DOHH2 (cell line): ENCODE results near the gene MUC13.

ENCODE experiments used
- H3F3A ChIP-seq: fragments of 200-600 bp; sonication (generic), shearing (Covaris generic); 2 replicates; pipeline ENCODE4 v1.6.0; 2016; ENCODE audit warnings: antibody characterized with exemption, mild to moderate bottlenecking; ENCODE audit not compliant: control insufficient read depth, insufficient read depth
- H3K27ac ChIP-seq: fragments of 200-600 bp; sonication (generic); 2 replicates; pipeline ENCODE4 v1.5.1; 2014; ENCODE audit warnings: low read depth, mild to moderate bottlenecking, low read length, moderate library complexity
- H3K27me3 ChIP-seq: fragments of 200-600 bp; sonication (generic); 2 replicates; pipeline ENCODE4 v1.6.1; 2014; ENCODE audit warnings: mild to moderate bottlenecking, low read length, mixed read lengths; ENCODE audit not compliant: control insufficient read depth
- H3K36me3 ChIP-seq: fragments of 200-600 bp; sonication (generic); 2 replicates; pipeline ENCODE4 v1.6.1; 2014; ENCODE audit warnings: mild to moderate bottlenecking, low read length, moderate library complexity, mixed read lengths; ENCODE audit not compliant: control insufficient read depth
- H3K4me1 ChIP-seq: fragments of 200-600 bp; sonication (generic); 2 replicates; pipeline ENCODE4 v1.6.1; 2014; ENCODE audit warnings: mild to moderate bottlenecking, low read length, mixed read lengths; ENCODE audit not compliant: control insufficient read depth
- H3K4me2 ChIP-seq: fragments of 200-600 bp; sonication (generic); 2 replicates; pipeline ENCODE4 v1.6.0; 2014; ENCODE audit warnings: mild to moderate bottlenecking, low read length, moderate library complexity
- H3K4me3 ChIP-seq: fragments of 200-600 bp; sonication (generic); 2 replicates; pipeline ENCODE4 v1.5.1; 2014; ENCODE audit warnings: mild to moderate bottlenecking, low read length, mixed read lengths
- H3K79me2 ChIP-seq: fragments of 200-600 bp; sonication (generic); 2 replicates; pipeline ENCODE4 v1.6.1; 2014; ENCODE audit warnings: mild to moderate bottlenecking, low read length, mixed read lengths; ENCODE audit not compliant: control insufficient read depth
- H3K9me2 ChIP-seq: fragments of 200-600 bp; sonication (generic); replicated peaks from 2 replicates; pipeline ENCODE4 v1.6.1; 2014; ENCODE audit warnings: mild to moderate bottlenecking, low read length, mixed read lengths; ENCODE audit not compliant: control insufficient read depth
- H3K9me3 ChIP-seq: fragments of 200-600 bp; sonication (generic); 2 replicates; pipeline ENCODE4 v1.6.1; 2014; ENCODE audit warnings: antibody characterized with exemption, low read length, mixed read lengths; ENCODE audit not compliant: control insufficient read depth, insufficient read depth
- H4K20me1 ChIP-seq: fragments of 200-600 bp; sonication (generic); 2 replicates; pipeline ENCODE4 v1.6.0; 2014; ENCODE audit warnings: low read depth, mild to moderate bottlenecking, antibody characterized with exemption, low read length, moderate library complexity; ENCODE audit not compliant: control insufficient read depth, insufficient read depth
- CTCF ChIP-seq: fragments of 200-600 bp; sonication (generic); IDR thresholded peaks from one replicate; pipeline ENCODE4 v1.5.1; 2014; ENCODE audit warnings: antibody characterized with exemption, mild to moderate bottlenecking, low read depth, low read length; ENCODE audit not compliant: poor library complexity, severe bottlenecking
- EZH2phosphoT487 ChIP-seq: fragments of 200-600 bp; sonication (generic); IDR thresholded peaks from 2 replicates; pipeline ENCODE4 v1.6.1; 2017; ENCODE audit warnings: borderline replicate concordance, mild to moderate bottlenecking, antibody characterized with exemption, low read length, moderate library complexity, mixed read lengths

MUC13 gene

GRCh38 chr3:124888482-124889441 lies 45.8 kb downstream of the MUC13 start:
- H3K9me2 ChIP-seq: no peaks in the 10 kb centered on the region
- no peak overlapping the region for H3K4me3 ChIP-seq
- H3K36me3 ChIP-seq: no peaks in the 10 kb centered on the region
- peaks cover 8% of the 10 kb centered on the region for H3K27me3 ChIP-seq
- TF ChIP-seq EZH2phosphoT487 (no peak), CTCF (no peak)
- H3K4me1 ChIP-seq: no peaks in the 10 kb centered on the region
- no peaks in the 10 kb centered on the region for H3K9me3 ChIP-seq
- H3K79me2 ChIP-seq: no peaks in the 10 kb centered on the region
- no peaks in the 10 kb centered on the region for H3F3A ChIP-seq
- H3K27ac ChIP-seq: no peak overlapping the region
- no peak overlapping the region for H3K4me2 ChIP-seq
- no peaks in the 10 kb centered on the region for H4K20me1 ChIP-seq

GRCh38 chr3:124887932-124888298 lies 46.6 kb downstream of the MUC13 start:
- peaks cover 8% of the 10 kb centered on the region for H3K27me3 ChIP-seq
- H3K9me3 ChIP-seq: no peaks in the 10 kb centered on the region
- no peak overlapping the region for H3K4me2 ChIP-seq
- H4K20me1 ChIP-seq: no peaks in the 10 kb centered on the region
- H3K27ac ChIP-seq: no peak overlapping the region
- H3K36me3 ChIP-seq: no peaks in the 10 kb centered on the region
- H3K4me1 ChIP-seq: no peaks in the 10 kb centered on the region
- no peak overlapping the region for H3K4me3 ChIP-seq
- H3K9me2 ChIP-seq: no peaks in the 10 kb centered on the region
- H3F3A ChIP-seq: no peaks in the 10 kb centered on the region
- H3K79me2 ChIP-seq: no peaks in the 10 kb centered on the region
- no peak for TF ChIP-seq EZH2phosphoT487
- no peak for TF ChIP-seq CTCF

GRCh38 chr3:124887177-124887931 lies 47.2 kb downstream of the MUC13 start, which contains the start of gene ITGB5:
ITGB5 (minus strand) TSS chr3:124887365; CDS start chr3:124887000, 365 bp downstream.
- peaks cover 8% of the 10 kb centered on the region for H3K27me3 ChIP-seq
- H4K20me1 ChIP-seq: no peaks in the 10 kb centered on the region
- H3F3A ChIP-seq: no peaks in the 10 kb centered on the region
- H3K27ac ChIP-seq: no peak within 1 kb of the TSS
- H3K79me2 ChIP-seq: no peaks in the 10 kb centered on the region
- H3K4me1 ChIP-seq: no peaks in the 10 kb centered on the region
- no peaks in the 10 kb centered on the region for H3K36me3 ChIP-seq
- no peak for TF ChIP-seq CTCF
- TF ChIP-seq EZH2phosphoT487: no peak
- H3K9me2 ChIP-seq: no peaks in the 10 kb centered on the region
- no peaks in the 10 kb centered on the region for H3K9me3 ChIP-seq
- H3K4me3 ChIP-seq: no peak within 1 kb of the TSS
- peak within 1 kb of the TSS; percentile 21; the same call in 1 of the 2 replicates for H3K4me2 ChIP-seq
